Measurements from ENCODE around the gene SDK1.
"Not testable (repeated sequence)": the region's sequence is repeated elsewhere in the genome, so short reads cannot be mapped to it uniquely, and the experiment has no call there.

Gene SDK1

DNA sequence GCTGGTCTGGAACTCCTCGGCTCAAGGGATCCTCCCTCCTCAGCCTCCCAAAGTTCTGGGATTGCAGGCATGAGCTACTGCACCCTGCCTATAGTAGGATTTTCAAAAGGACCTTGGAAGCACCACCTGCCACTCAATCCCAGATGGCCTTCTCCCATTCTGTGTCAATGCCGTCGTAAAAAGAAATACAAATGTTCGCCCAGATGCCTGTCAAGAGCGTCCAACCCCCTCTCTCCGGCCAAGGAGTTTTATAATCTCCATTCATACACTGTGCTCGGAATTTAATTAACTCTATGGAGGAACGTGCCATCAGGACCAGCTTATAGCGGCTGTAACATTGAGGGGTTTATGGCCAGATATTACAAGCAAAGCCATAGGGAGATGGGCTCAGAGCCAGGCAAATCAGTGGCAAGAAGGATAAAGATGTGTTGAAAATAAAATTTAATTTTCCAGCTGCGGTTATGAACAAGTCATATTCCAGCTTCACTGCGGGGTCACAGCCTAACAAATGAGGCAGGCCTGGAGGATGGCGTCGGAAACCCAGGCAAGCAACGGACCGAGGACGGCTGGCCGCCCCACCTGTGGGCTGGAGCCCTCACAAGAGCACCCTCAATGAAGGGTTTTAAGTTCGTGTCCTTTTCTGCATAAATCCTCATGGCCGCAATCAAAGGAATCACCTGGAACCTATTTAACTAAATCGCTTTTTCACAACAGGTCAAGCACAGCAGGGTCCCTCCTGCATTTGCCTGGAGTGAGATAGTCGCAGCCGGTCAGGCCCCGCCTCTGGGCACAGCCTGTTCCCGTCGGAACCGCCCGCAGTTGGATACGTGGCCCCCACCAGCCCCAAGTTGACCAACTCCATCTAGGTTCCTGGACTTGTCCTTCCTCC, 1006.5 kb downstream of the SDK1 start:
- no peak for DNase-seq

DNA sequence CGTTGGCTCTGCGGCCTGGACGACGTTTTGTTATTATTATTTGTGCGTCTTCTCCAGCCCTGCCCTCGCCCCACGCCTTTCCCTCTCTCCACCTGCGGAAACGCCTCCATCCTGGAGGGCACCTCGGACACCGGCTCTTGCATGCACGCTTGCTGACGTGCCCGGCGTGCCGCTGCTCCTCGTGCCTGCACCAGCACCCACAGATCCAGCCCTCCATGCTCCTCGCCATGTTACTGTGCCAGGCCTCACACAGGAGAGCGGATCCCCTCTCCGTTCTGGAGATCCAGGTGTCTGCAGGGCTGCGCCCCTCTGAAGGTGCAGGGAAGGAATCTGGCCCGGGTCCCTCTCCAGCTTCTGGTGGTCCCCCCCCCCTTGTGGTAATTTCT, 1007.1 kb downstream of the SDK1 start:
- no peak for DNase-seq

DNA sequence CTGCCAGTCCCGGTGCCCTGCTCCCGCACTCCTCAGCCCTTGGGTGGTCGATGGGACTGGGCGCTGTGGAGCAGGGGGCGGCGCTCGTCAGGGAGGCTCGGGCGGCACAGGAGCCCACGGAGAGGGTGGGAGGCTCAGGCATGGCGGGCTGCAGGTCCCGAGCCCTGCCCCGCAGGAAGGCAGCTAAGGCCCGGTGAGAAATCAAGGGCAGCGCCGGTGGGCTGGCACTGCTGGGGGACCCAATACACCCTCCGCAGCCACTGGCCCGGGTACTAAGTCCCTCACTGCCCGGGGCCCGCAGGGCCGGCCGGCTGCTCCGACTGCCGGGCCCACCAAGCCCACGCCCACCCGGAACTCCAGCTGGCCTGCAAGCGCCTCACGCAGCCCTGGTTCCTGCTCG, 1012.9 kb downstream of the SDK1 start:
- DNase-seq = not testable (repeated sequence)

DNA sequence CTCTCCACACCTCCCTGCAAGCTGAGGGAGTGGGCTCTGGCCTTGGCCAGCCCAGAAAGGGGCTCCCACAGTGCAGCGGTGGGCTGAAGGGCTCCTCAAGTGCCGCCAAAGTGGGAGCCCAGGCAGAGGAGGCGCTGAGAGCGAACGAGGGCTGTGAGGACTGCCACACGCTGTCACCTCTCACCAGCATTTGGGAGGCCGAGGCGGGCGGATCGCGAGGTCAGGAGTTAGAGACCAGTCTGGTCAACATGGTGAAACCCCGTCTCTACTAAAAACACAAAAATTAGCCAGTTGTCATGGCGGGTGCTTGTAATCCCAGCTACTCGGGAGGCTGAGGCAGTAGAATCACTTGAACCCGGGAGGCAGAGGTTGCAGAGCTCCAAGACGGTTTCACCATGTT, 1013.3 kb downstream of the SDK1 start:
- DNase-seq = not testable (repeated sequence)

All from hippocampal formation (tissue), 2 donors.